ENCODE data around the gene FAM229A. TPM values are rescaled to one million over a fixed set of nuclear protein-coding genes. Genes with fewer than 3 reads are reported as not detected.

The FAM229A gene
- total RNA-seq, 1 experiment from 2014 or later: 9.4 TPM

DNA sequence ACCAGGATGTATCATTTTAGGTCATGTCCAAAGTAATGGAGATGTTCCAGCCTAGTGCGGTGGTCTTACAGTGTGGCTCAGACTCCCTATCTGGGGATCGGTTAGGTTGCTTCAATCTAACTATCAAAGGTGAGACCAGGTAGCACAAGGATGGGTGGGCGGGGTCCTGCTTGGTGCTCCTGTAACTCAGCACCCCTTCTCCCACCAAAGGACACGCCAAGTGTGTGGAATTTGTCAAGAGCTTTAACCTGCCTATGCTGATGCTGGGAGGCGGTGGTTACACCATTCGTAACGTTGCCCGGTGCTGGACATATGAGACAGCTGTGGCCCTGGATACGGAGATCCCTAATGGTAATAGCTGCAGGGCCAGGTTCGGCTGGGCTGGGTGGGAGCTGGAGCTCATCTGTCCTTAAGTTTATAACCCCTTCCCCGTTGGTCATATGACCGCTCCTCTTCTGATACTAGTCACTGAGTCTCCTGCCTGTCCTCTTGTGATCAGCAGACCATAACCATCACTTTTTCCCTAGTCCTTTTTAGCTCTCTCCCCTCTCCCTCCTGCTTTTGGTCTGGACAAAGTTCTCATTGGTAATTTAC is 31.6 kb downstream of the FAM229A start:
- no peak for ATAC-seq
- POLR2A ChIA-PET: interaction anchor here (1.4 kb wide), 1 partner anchor 82 kb away, joined by 5 read pairs; no protein-coding TSS in a partner anchor
- no peak for DNase-seq (ENCODE audit: low spot score)
- peaks cover 29% of the 10 kb centered on the region for H3K4me1 Mint-ChIP-seq
- no peaks in the 10 kb centered on the region for H3K27me3 Mint-ChIP-seq (ENCODE audit: low read depth)
- H3K36me3 Mint-ChIP-seq: peaks cover 65% of the 10 kb centered on the region
- CTCF ChIA-PET: interaction anchor here (3.0 kb wide), 1 partner anchor 115 kb away, joined by 16 read pairs; no protein-coding TSS in a partner anchor
- no peak overlapping the region for H3K4me3 Mint-ChIP-seq
- no peaks in the 10 kb centered on the region for H3K9me3 Mint-ChIP-seq
- H3K27ac Mint-ChIP-seq: no peak overlapping the region
- no peak for TF ChIP-seq GRHL2 (CRISPR knock-in tag; IDR thresholded peaks at IDR 0.05; ENCODE audit: insufficient replicate concordance, severe bottlenecking)
- no peak for TF ChIP-seq PRRX2 (CRISPR knock-in tag; IDR thresholded peaks at IDR 0.05)
- 0 out of 2 replicates have a peak, but pooled peaks have one; percentile 39 for TF ChIP-seq NFATC4 (CRISPR knock-in tag; IDR thresholded peaks at IDR 0.05)

GRCh38 chr1:32329931-32330466 is 32.3 kb downstream of the FAM229A start:
- DNase-seq (ENCODE audit: low spot score) (no peak), ATAC-seq (no peak)
- TF ChIP-seq OVOL2 (CRISPR knock-in tag; IDR thresholded peaks at IDR 0.05; ENCODE audit: borderline replicate concordance): no peak
- H3K4me3 Mint-ChIP-seq: no peak overlapping the region
- H3K4me1 Mint-ChIP-seq: peaks cover 29% of the 10 kb centered on the region
- peaks cover 71% of the 10 kb centered on the region for H3K36me3 Mint-ChIP-seq
- ChIA-PET POLR2A (no interaction called here), CTCF (no interaction called here)
- no peak overlapping the region for H3K27ac Mint-ChIP-seq
- H3K27me3 Mint-ChIP-seq (ENCODE audit: low read depth): no peaks in the 10 kb centered on the region
- no peaks in the 10 kb centered on the region for H3K9me3 Mint-ChIP-seq

GRCh38 chr1:32327204-32327603 is 35.1 kb downstream of the FAM229A start:
- POLR2A ChIA-PET: no interaction called here
- no peaks in the 10 kb centered on the region for H3K27me3 Mint-ChIP-seq (ENCODE audit: low read depth)
- H3K9me3 Mint-ChIP-seq: no peaks in the 10 kb centered on the region
- DNase-seq (ENCODE audit: low spot score) (no peak), ATAC-seq (no peak)
- peaks cover 56% of the 10 kb centered on the region for H3K36me3 Mint-ChIP-seq
- no peak overlapping the region for H3K4me3 Mint-ChIP-seq
- CTCF ChIA-PET: interaction anchor here (1.4 kb wide), 1 partner anchor 11 kb away, joined by 3 read pairs; no protein-coding TSS in a partner anchor
- no peak overlapping the region for H3K27ac Mint-ChIP-seq
- TF ChIP-seq FOXP1 (CRISPR knock-in tag; IDR thresholded peaks at IDR 0.05; ENCODE audit: borderline replicate concordance) (no peak), ATF6 (CRISPR knock-in tag; IDR thresholded peaks at IDR 0.05) (no peak), ZNF263 (CRISPR knock-in tag; IDR thresholded peaks at IDR 0.05; ENCODE audit: low read depth) (no peak), ETV6 (CRISPR knock-in tag; IDR thresholded peaks at IDR 0.05) (no peak)
- TF ChIP-seq, protein P1, sequence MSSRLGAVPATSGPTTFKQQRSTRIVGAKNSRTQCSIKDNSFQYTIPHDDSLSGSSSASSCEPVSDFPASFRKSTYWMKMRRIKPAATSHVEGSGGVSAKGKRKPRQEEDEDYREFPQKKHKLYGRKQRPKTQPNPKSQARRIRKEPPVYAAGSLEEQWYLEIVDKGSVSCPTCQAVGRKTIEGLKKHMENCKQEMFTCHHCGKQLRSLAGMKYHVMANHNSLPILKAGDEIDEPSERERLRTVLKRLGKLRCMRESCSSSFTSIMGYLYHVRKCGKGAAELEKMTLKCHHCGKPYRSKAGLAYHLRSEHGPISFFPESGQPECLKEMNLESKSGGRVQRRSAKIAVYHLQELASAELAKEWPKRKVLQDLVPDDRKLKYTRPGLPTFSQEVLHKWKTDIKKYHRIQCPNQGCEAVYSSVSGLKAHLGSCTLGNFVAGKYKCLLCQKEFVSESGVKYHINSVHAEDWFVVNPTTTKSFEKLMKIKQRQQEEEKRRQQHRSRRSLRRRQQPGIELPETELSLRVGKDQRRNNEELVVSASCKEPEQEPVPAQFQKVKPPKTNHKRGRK (CRISPR knock-in tag; IDR thresholded peaks at IDR 0.05; ENCODE audit: borderline replicate concordance): no peak
- H3K4me1 Mint-ChIP-seq: peaks cover 4% of the 10 kb centered on the region

DNA sequence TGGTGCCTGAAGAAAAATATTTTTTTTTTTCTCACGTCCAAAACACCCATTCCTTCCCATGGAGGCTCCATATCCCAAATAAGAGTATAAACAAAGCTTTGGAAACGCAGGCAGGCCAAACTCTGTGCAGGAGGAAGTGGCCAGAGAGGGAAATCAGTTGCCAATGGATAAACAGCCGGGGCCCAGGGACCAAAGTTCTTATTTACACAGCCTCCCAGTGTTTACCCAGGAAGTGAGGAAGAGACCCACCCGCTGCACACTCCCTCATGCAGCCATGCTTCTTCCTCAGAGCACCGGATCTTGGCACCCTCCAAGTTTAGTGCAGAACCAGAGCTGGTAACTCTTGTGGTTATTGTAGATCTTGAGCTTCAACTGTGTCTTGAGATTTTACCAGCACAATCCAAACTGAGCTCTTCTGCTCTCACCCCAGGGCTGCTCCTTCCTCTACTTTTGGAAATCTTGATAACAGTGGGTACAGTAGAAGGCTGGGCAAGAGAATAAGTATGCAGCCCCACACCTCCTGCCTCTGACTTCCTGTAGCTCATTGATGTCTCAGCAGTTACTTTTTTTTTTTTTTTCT is 40.5 kb downstream of the FAM229A start:
- Mint-ChIP-seq H3K4me3 (no peak overlapping the region), H3K27ac (peak overlapping the region; percentile 36; the same call in 1 of the 2 replicates), H3K4me1 (0 out of 2 replicates have a peak, but pooled peaks cover 3% of the 10 kb centered on the region), H3K9me3 (no peaks in the 10 kb centered on the region), H3K36me3 (peaks cover 25% of the 10 kb centered on the region), H3K27me3 (ENCODE audit: low read depth) (no peaks in the 10 kb centered on the region)
- CTCF ChIA-PET: interaction anchor here (0.6 to 2.5 kb wide), 4 partner anchors 10 to 106 kb away, joined by 3 to 14 read pairs (median 6); no protein-coding TSS in a partner anchor
- ATAC-seq: no peak
- TF ChIP-seq MXD4 (CRISPR knock-in tag; IDR thresholded peaks at IDR 0.05; ENCODE audit: borderline replicate concordance) (no peak), GABPB1 (CRISPR knock-in tag; IDR thresholded peaks at IDR 0.05) (0 out of 2 replicates have a peak, but pooled peaks have one; percentile 32), ATF6 (CRISPR knock-in tag; IDR thresholded peaks at IDR 0.05) (no peak)
- POLR2A ChIA-PET: interaction anchor here (0.5 to 2.5 kb wide), 4 partner anchors 11 to 116 kb away, joined by 3 to 9 read pairs (median 6); partner anchors contain the start of gene IQCC
- DNase-seq (ENCODE audit: low spot score): no peak
